Measurements from ENCODE around the gene PLA2G12B.

- TF ChIP-seq, protein P1, sequence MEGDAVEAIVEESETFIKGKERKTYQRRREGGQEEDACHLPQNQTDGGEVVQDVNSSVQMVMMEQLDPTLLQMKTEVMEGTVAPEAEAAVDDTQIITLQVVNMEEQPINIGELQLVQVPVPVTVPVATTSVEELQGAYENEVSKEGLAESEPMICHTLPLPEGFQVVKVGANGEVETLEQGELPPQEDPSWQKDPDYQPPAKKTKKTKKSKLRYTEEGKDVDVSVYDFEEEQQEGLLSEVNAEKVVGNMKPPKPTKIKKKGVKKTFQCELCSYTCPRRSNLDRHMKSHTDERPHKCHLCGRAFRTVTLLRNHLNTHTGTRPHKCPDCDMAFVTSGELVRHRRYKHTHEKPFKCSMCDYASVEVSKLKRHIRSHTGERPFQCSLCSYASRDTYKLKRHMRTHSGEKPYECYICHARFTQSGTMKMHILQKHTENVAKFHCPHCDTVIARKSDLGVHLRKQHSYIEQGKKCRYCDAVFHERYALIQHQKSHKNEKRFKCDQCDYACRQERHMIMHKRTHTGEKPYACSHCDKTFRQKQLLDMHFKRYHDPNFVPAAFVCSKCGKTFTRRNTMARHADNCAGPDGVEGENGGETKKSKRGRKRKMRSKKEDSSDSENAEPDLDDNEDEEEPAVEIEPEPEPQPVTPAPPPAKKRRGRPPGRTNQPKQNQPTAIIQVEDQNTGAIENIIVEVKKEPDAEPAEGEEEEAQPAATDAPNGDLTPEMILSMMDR (IDR thresholded peaks at IDR 0.05): no peak
- TF ChIP-seq POLR2AphosphoS5 (IDR thresholded peaks at IDR 0.05; ENCODE audit: insufficient read depth in 1 of 2, low read depth in 1 of 2): no peak
Observed at GRCh38 chr10:72888151-72888638, 66.4 kb downstream of the PLA2G12B start.
